ENCODE data around the gene RAP1A. TPM values are rescaled to one million over a fixed set of nuclear protein-coding genes. Genes with fewer than 3 reads are reported as not detected.

Gene RAP1A
- total and polyA plus RNA-seq, 4 donors: 14.2 to 31.4 (median 25.8) TPM

DNA sequence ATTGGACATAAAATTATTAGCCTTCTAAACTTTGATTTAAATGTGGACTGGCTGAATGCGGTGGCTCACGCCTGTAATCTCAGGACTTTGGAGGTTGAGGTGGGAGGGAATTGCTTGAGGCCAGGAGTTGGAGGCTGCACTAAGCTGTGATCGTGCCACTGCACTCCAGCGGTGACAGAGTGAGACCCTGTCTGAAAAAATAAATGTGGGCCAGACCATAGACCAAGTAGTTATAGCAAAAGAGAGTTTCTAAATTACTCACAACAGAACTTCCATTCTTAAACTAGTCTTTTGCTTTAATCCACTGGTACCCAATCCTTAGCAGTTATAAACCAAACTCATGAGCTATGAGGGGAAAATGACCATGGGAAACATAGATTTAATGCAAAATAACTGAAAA, 35.2 kb downstream of the RAP1A start:
- H3K27ac ChIP-seq (ENCODE audit: low read depth in 1 of 2, low read length in 2 of 2): no peak overlapping the region
- TF ChIP-seq JUND (IDR thresholded peaks at IDR 0.05) (no peak), NR2F2 (IDR thresholded peaks at IDR 0.05) (no peak), FOXA1 (IDR thresholded peaks at IDR 0.05) (no peak), SP1 (IDR thresholded peaks at IDR 0.05) (no peak), RXRA (IDR thresholded peaks at IDR 0.05) (no peak), CTCF (IDR thresholded peaks at IDR 0.05; ENCODE audit: low read depth, low read length, missing input control) (no peak), YY1 (IDR thresholded peaks at IDR 0.05) (no peak), TAF1 (conservative IDR thresholded peaks at IDR 0.05) (no peak), RAD21 (IDR thresholded peaks at IDR 0.05) (no peak), EGR1 (IDR thresholded peaks at IDR 0.05; ENCODE audit: low read depth in 2 of 2) (no peak), FOXA2 (IDR thresholded peaks at IDR 0.05) (no peak), HNF4A (conservative IDR thresholded peaks at IDR 0.05) (no peak)
- TF ChIP-seq, protein P1, sequence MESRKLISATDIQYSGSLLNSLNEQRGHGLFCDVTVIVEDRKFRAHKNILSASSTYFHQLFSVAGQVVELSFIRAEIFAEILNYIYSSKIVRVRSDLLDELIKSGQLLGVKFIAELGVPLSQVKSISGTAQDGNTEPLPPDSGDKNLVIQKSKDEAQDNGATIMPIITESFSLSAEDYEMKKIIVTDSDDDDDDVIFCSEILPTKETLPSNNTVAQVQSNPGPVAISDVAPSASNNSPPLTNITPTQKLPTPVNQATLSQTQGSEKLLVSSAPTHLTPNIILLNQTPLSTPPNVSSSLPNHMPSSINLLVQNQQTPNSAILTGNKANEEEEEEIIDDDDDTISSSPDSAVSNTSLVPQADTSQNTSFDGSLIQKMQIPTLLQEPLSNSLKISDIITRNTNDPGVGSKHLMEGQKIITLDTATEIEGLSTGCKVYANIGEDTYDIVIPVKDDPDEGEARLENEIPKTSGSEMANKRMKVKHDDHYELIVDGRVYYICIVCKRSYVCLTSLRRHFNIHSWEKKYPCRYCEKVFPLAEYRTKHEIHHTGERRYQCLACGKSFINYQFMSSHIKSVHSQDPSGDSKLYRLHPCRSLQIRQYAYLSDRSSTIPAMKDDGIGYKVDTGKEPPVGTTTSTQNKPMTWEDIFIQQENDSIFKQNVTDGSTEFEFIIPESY (IDR thresholded peaks at IDR 0.05): no peak
- H3K36me3 ChIP-seq (ENCODE audit: control insufficient read depth in 4 of 4, insufficient read depth in 3 of 4, low read depth in 1 of 4, low read length in 3 of 4): no peaks in the 10 kb centered on the region
- no peak for DNase-seq (ENCODE audit: low spot score)
- H3K4me1 ChIP-seq (ENCODE audit: control insufficient read depth in 4 of 4, insufficient read depth in 4 of 4, low read length in 3 of 4): peaks cover 1 to 18% (median 13%) of the 10 kb centered on the region in 4 donors
- H3K9ac ChIP-seq (ENCODE audit: low read depth in 1 of 2, low read length in 2 of 2): no peak overlapping the region
- H3K9me3 ChIP-seq (ENCODE audit: control insufficient read depth in 4 of 4, low read length in 3 of 4): no peaks in the 10 kb centered on the region
- no peak overlapping the region for H3K4me3 ChIP-seq (ENCODE audit: low read depth in 1 of 3, low read length in 3 of 3)
- WGBS: 90% methylated on average over 4 of the region's 4 CpGs
- H3K27me3 ChIP-seq (ENCODE audit: control insufficient read depth in 4 of 4, insufficient read depth in 4 of 4, low read length in 3 of 4): no peaks in the 10 kb centered on the region

DNA sequence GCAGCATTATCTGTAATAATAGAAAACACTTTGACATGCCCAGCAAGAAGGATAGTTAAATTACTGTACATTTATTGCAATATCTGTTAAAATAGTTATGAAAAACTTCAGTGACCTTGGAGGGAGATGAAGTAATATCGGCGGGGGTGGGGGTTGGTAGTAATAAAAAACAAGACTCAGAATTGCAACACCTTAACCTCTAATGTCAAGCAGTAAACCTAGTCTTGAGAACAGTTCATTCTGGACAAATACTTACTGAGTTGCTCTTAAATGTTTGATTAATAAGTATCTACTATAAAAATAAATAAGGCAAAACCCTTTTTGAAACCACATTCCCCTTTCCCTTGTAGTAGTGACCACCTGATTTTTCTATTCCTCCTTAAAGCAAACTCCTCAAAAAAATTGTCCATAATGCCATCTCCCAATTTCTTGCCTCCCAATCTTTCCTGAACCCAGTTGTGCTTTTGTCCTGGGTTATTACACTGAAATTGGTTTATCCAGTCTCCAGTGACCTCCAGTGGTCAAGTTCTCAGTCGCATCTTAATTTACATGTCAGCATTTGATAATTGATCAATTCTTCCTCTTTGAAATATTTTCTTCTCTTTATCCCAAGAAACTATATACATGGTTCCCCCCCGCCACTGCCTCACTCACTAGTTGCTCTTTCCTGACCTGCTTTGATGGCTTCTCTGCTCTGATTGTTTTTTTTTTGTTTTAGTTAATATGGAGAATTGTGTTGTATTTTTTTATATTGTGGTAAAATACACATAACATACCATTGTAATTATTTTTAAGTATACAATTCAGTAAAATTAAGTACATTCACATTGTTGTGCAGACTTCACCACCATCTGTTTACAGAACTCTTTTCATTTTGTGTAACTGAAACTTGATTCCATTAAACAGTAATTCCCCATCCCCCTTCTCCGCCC, 36.8 kb downstream of the RAP1A start:
- no peak overlapping the region for H3K4me3 ChIP-seq (ENCODE audit: low read depth in 1 of 3, low read length in 3 of 3)
- peaks cover 3 to 23% (median 16%) of the 10 kb centered on the region in 4 donors for H3K4me1 ChIP-seq (ENCODE audit: control insufficient read depth in 4 of 4, insufficient read depth in 4 of 4, low read length in 3 of 4)
- H3K27ac ChIP-seq (ENCODE audit: low read depth in 1 of 2, low read length in 2 of 2): no peak overlapping the region
- no peaks in the 10 kb centered on the region for H3K36me3 ChIP-seq (ENCODE audit: control insufficient read depth in 4 of 4, insufficient read depth in 3 of 4, low read depth in 1 of 4, low read length in 3 of 4)
- H3K9ac ChIP-seq (ENCODE audit: low read depth in 1 of 2, low read length in 2 of 2): peak overlapping the region in 1 of 2 donors; percentile 69
- peak in 1 of 2 donors; percentile 20 for TF ChIP-seq RXRA (IDR thresholded peaks at IDR 0.05)
- TF ChIP-seq RAD21 (IDR thresholded peaks at IDR 0.05): peak; percentile 95 to 96
- TF ChIP-seq, protein P2, sequence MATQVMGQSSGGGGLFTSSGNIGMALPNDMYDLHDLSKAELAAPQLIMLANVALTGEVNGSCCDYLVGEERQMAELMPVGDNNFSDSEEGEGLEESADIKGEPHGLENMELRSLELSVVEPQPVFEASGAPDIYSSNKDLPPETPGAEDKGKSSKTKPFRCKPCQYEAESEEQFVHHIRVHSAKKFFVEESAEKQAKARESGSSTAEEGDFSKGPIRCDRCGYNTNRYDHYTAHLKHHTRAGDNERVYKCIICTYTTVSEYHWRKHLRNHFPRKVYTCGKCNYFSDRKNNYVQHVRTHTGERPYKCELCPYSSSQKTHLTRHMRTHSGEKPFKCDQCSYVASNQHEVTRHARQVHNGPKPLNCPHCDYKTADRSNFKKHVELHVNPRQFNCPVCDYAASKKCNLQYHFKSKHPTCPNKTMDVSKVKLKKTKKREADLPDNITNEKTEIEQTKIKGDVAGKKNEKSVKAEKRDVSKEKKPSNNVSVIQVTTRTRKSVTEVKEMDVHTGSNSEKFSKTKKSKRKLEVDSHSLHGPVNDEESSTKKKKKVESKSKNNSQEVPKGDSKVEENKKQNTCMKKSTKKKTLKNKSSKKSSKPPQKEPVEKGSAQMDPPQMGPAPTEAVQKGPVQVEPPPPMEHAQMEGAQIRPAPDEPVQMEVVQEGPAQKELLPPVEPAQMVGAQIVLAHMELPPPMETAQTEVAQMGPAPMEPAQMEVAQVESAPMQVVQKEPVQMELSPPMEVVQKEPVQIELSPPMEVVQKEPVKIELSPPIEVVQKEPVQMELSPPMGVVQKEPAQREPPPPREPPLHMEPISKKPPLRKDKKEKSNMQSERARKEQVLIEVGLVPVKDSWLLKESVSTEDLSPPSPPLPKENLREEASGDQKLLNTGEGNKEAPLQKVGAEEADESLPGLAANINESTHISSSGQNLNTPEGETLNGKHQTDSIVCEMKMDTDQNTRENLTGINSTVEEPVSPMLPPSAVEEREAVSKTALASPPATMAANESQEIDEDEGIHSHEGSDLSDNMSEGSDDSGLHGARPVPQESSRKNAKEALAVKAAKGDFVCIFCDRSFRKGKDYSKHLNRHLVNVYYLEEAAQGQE (IDR thresholded peaks at IDR 0.05): no peak
- no peak for TF ChIP-seq ATF3 (IDR thresholded peaks at IDR 0.05)
- TF ChIP-seq TAF1 (conservative IDR thresholded peaks at IDR 0.05): no peak
- no peak for TF ChIP-seq FOXA1 (IDR thresholded peaks at IDR 0.05)
- TF ChIP-seq NR2F2 (IDR thresholded peaks at IDR 0.05): peak; percentile 32
- peak; percentile 72 for TF ChIP-seq CTCF (IDR thresholded peaks at IDR 0.05; ENCODE audit: low read depth, low read length, missing input control)
- peak in 1 of 2 donors; percentile 11 for TF ChIP-seq HNF4A (conservative IDR thresholded peaks at IDR 0.05)
- WGBS: 34% methylated on average over 5 of the region's 5 CpGs
- DNase-seq (ENCODE audit: low spot score): no peak
- H3K27me3 ChIP-seq (ENCODE audit: control insufficient read depth in 4 of 4, insufficient read depth in 4 of 4, low read length in 3 of 4): no peaks in the 10 kb centered on the region
- no peaks in the 10 kb centered on the region for H3K9me3 ChIP-seq (ENCODE audit: control insufficient read depth in 4 of 4, low read length in 3 of 4)

All from liver (tissue), 9 donors.